Measurements from ENCODE around the gene SORCS3.

The SORCS3 gene

DNA sequence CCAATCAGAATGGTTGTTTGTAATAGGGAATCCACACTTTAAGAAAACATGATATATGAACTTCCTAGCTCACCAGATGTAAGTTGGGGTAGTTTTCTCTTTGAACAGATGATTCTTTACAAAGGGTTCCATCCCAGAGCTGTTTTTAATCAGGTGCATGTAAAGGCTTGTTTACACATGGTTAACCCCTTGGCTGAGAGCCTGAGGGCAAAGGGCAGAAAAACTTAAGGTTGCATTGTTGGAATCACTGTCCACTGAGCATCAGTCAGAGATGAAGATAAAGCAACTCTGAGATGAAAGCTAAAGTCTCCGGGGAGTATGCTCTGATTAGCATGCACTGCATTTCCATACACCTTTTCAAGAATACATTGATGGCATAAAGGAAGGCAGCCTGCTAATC, 518.2 kb downstream of the SORCS3 start:
- Histone ChIP-seq H3K27ac (ENCODE audit: low read depth, low read length) (no peak overlapping the region), H3K4me1 (ENCODE audit: control insufficient read depth, low read length) (no peaks in the 10 kb centered on the region), H3F3A (ENCODE audit: control insufficient read depth, insufficient read depth) (no peaks in the 10 kb centered on the region), H3K36me3 (ENCODE audit: control insufficient read depth, low read length) (no peaks in the 10 kb centered on the region), H3K79me2 (ENCODE audit: control insufficient read depth, low read length) (no peaks in the 10 kb centered on the region), H3K27me3 (ENCODE audit: control insufficient read depth, low read length) (no peaks in the 10 kb centered on the region), H3K9me3 (ENCODE audit: control insufficient read depth, insufficient read depth, low read length) (no peaks in the 10 kb centered on the region), H3K4me3 (ENCODE audit: low read length) (no peak overlapping the region), H3K4me2 (ENCODE audit: low read length) (no peak overlapping the region), H4K20me1 (ENCODE audit: control insufficient read depth, insufficient read depth, low read depth, low read length) (no peaks in the 10 kb centered on the region), H3K9me2 (replicated peaks; ENCODE audit: control insufficient read depth, low read length) (no peaks in the 10 kb centered on the region)
- TF ChIP-seq, protein P1, sequence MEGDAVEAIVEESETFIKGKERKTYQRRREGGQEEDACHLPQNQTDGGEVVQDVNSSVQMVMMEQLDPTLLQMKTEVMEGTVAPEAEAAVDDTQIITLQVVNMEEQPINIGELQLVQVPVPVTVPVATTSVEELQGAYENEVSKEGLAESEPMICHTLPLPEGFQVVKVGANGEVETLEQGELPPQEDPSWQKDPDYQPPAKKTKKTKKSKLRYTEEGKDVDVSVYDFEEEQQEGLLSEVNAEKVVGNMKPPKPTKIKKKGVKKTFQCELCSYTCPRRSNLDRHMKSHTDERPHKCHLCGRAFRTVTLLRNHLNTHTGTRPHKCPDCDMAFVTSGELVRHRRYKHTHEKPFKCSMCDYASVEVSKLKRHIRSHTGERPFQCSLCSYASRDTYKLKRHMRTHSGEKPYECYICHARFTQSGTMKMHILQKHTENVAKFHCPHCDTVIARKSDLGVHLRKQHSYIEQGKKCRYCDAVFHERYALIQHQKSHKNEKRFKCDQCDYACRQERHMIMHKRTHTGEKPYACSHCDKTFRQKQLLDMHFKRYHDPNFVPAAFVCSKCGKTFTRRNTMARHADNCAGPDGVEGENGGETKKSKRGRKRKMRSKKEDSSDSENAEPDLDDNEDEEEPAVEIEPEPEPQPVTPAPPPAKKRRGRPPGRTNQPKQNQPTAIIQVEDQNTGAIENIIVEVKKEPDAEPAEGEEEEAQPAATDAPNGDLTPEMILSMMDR (IDR thresholded peaks at IDR 0.05; ENCODE audit: low read depth, low read length, poor library complexity, severe bottlenecking) = no peak
- TF ChIP-seq EZH2phosphoT487 (IDR thresholded peaks at IDR 0.05; ENCODE audit: borderline replicate concordance, low read length) = no peak

DNA sequence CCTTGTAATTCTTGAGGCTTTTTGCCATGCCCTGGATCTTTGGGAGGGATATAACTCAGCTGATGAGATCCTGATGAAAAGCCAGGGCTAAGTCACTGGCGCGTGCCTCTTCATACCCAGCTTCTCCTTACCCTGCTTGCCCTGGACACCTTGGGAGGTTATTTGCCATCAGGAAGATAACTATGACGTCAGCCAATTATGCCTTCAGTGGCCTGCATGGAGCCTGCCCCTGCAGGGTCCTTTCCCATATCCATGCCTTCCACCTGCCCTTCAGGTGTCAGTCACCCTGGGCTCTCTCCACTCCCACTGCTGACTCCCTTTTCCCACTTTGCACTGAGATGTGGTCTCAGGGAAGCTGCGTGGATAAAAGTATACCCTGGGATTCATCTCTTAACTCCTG, 520.1 kb downstream of the SORCS3 start:
- no peaks in the 10 kb centered on the region for H4K20me1 ChIP-seq (ENCODE audit: control insufficient read depth, insufficient read depth, low read depth, low read length)
- H3K9me3 ChIP-seq (ENCODE audit: control insufficient read depth, insufficient read depth, low read length) = no peaks in the 10 kb centered on the region
- no peaks in the 10 kb centered on the region for H3F3A ChIP-seq (ENCODE audit: control insufficient read depth, insufficient read depth)
- H3K27ac ChIP-seq (ENCODE audit: low read depth, low read length) = no peak overlapping the region
- TF ChIP-seq, protein P1 (IDR thresholded peaks at IDR 0.05; ENCODE audit: low read depth, low read length, poor library complexity, severe bottlenecking) = no peak
- no peak for TF ChIP-seq EZH2phosphoT487 (IDR thresholded peaks at IDR 0.05; ENCODE audit: borderline replicate concordance, low read length)
- no peaks in the 10 kb centered on the region for H3K9me2 ChIP-seq (replicated peaks; ENCODE audit: control insufficient read depth, low read length)
- H3K79me2 ChIP-seq (ENCODE audit: control insufficient read depth, low read length) = no peaks in the 10 kb centered on the region
- H3K27me3 ChIP-seq (ENCODE audit: control insufficient read depth, low read length) = no peaks in the 10 kb centered on the region
- H3K36me3 ChIP-seq (ENCODE audit: control insufficient read depth, low read length) = no peaks in the 10 kb centered on the region
- no peak overlapping the region for H3K4me2 ChIP-seq (ENCODE audit: low read length)
- no peak overlapping the region for H3K4me3 ChIP-seq (ENCODE audit: low read length)
- H3K4me1 ChIP-seq (ENCODE audit: control insufficient read depth, low read length) = no peaks in the 10 kb centered on the region

DNA sequence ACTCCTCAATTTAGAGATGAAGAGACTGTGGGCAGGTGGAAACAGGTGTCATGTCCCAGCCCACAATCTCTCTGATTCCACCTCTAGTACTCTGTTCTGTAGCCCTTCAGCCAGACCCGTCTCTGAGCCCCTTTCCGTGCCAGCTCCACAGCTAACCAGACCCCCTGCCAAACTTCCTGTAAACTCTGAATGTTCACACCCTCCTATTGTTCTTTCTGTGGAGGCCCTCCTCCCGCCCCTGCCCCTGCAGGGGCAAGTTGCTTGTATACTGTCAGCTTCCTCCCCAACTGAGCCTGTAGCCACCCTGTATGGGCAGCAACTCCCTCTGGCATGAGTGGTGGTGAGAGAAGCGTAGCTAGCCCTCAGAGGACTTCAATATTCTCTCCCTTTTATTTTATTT, 520.7 kb downstream of the SORCS3 start:
- H3K27me3 ChIP-seq (ENCODE audit: control insufficient read depth, low read length) = no peaks in the 10 kb centered on the region
- no peaks in the 10 kb centered on the region for H3K9me2 ChIP-seq (replicated peaks; ENCODE audit: control insufficient read depth, low read length)
- H3K4me3 ChIP-seq (ENCODE audit: low read length) = no peak overlapping the region
- H3F3A ChIP-seq (ENCODE audit: control insufficient read depth, insufficient read depth) = no peaks in the 10 kb centered on the region
- no peaks in the 10 kb centered on the region for H3K4me1 ChIP-seq (ENCODE audit: control insufficient read depth, low read length)
- H3K36me3 ChIP-seq (ENCODE audit: control insufficient read depth, low read length) = no peaks in the 10 kb centered on the region
- H3K79me2 ChIP-seq (ENCODE audit: control insufficient read depth, low read length) = no peaks in the 10 kb centered on the region
- H3K27ac ChIP-seq (ENCODE audit: low read depth, low read length) = no peak overlapping the region
- TF ChIP-seq, protein P1 (IDR thresholded peaks at IDR 0.05; ENCODE audit: low read depth, low read length, poor library complexity, severe bottlenecking) = no peak
- TF ChIP-seq EZH2phosphoT487 (IDR thresholded peaks at IDR 0.05; ENCODE audit: borderline replicate concordance, low read length) = no peak
- H3K9me3 ChIP-seq (ENCODE audit: control insufficient read depth, insufficient read depth, low read length) = no peaks in the 10 kb centered on the region
- no peak overlapping the region for H3K4me2 ChIP-seq (ENCODE audit: low read length)
- H4K20me1 ChIP-seq (ENCODE audit: control insufficient read depth, insufficient read depth, low read depth, low read length) = no peaks in the 10 kb centered on the region

DNA sequence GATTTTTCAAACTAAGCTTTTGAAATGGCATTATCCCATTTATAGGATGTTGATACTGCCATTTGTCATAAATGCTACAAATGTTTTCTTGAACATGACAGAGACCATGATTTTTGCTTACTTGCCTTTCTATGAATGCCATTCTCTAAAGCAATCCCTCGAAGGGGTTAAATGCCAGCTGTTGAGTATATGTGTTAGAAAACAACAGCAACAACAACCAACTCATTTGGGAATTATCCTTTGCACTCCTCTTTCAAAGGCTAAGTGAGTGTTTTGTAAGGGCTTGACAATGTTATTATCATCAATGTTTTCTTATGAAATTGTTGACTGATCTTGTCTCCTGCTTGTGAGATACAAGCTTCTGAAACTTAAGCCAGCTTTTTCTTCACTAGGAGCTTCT, 529.4 kb downstream of the SORCS3 start:
- H3K4me1 ChIP-seq (ENCODE audit: control insufficient read depth, low read length) = no peaks in the 10 kb centered on the region
- no peaks in the 10 kb centered on the region for H3K27me3 ChIP-seq (ENCODE audit: control insufficient read depth, low read length)
- no peak overlapping the region for H3K4me3 ChIP-seq (ENCODE audit: low read length)
- no peaks in the 10 kb centered on the region for H3K9me2 ChIP-seq (replicated peaks; ENCODE audit: control insufficient read depth, low read length)
- no peak overlapping the region for H3K4me2 ChIP-seq (ENCODE audit: low read length)
- TF ChIP-seq, protein P1 (IDR thresholded peaks at IDR 0.05; ENCODE audit: low read depth, low read length, poor library complexity, severe bottlenecking) = no peak
- TF ChIP-seq EZH2phosphoT487 (IDR thresholded peaks at IDR 0.05; ENCODE audit: borderline replicate concordance, low read length) = no peak
- no peak overlapping the region for H3K27ac ChIP-seq (ENCODE audit: low read depth, low read length)
- H3K36me3 ChIP-seq (ENCODE audit: control insufficient read depth, low read length) = no peaks in the 10 kb centered on the region
- H3K79me2 ChIP-seq (ENCODE audit: control insufficient read depth, low read length) = no peaks in the 10 kb centered on the region
- H3F3A ChIP-seq (ENCODE audit: control insufficient read depth, insufficient read depth) = no peaks in the 10 kb centered on the region
- H4K20me1 ChIP-seq (ENCODE audit: control insufficient read depth, insufficient read depth, low read depth, low read length) = no peaks in the 10 kb centered on the region
- H3K9me3 ChIP-seq (ENCODE audit: control insufficient read depth, insufficient read depth, low read length) = no peaks in the 10 kb centered on the region
